Measurements from ENCODE around the gene COL6A6.
"Not testable (repeated sequence)": the region's sequence is repeated elsewhere in the genome, so short reads cannot be mapped to it uniquely, and the experiment has no call there.

The COL6A6 gene

DNA sequence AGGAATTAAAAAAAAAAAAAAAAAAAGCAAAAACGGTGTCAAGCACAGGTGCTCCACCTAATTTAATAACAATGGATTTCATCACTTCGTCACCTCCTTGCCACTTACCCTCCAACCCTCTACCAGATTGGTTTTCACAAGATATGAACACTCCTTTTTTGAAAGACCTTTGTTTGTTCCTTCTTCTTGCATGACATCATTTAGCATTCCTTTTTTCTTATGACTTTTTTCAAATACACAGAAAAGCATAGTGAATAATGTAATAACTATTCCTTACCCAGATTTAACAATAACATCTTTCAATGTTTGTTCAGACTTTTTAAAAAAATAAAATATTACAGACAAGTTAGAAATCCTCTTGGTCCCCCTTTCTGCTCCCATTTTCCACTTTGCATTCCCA, 16.3 kb downstream of the COL6A6 start:
- no peak for DNase-seq

DNA sequence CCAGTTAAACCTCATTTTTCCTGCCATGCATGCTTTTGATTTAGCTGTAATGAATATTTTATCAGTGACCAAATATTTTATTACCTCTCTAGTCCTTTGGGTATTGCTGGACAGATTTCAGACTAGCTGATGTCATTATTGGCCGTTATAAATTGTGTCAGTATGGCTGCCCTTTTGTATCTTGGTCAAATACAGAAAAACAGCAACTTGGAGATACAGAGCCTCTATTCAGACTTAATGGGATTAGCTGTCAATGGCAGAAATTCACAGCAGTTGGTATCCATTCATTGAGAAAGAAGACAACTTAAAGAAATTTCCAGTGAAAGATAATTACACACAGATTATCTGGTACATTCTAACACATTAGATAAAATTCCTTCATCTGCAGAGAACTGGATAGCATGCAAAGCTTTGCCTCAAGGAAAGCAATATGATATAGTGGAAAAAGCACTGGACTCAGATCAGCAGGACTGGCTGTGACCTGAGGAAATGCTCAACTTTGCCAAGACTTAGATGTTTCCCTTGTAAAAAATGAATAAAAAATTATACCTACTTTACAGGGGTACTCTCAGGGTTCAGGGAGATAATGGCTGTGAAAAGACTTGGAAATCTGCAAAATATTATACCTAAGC, 20.8 kb downstream of the COL6A6 start:
- no peak for DNase-seq

DNA sequence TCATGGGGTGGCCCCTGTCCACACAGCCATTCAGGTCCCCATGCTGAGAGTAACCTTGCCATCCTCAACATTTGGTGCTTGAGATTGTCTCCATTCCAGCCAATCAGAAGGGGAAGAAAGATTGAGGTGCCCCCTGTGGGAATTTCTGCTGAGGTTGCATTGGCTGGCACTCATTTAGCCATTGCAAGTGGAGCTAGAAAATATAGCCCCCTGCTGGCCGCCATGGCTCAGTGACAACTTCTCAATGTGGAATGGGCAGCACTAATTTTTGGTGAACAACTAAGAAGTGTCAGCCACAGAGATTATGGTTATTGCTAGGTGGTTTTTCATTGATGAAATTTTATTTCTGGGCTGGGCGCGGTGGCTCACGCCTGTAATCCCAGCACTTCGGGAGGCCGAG, 22.0 kb downstream of the COL6A6 start:
- DNase-seq, result no peak

DNA sequence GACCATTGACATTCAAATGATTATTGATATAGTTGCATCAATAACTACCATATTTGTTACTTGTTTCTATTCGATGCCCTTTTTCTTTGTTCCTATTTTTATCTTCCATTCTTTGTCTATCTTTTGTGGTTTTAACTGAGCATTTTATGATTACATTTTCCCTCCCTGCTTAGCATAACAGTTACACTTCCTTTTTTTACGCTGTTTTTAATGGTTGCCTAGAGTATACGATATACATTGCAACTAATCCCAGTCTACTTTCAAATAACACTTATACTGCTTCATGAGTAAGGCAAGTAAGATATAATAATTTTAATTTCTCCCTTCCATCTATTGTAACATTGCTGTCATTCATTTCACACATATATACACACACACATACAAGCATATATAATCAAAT, 26.3 kb downstream of the COL6A6 start:
- no peak for DNase-seq

DNA sequence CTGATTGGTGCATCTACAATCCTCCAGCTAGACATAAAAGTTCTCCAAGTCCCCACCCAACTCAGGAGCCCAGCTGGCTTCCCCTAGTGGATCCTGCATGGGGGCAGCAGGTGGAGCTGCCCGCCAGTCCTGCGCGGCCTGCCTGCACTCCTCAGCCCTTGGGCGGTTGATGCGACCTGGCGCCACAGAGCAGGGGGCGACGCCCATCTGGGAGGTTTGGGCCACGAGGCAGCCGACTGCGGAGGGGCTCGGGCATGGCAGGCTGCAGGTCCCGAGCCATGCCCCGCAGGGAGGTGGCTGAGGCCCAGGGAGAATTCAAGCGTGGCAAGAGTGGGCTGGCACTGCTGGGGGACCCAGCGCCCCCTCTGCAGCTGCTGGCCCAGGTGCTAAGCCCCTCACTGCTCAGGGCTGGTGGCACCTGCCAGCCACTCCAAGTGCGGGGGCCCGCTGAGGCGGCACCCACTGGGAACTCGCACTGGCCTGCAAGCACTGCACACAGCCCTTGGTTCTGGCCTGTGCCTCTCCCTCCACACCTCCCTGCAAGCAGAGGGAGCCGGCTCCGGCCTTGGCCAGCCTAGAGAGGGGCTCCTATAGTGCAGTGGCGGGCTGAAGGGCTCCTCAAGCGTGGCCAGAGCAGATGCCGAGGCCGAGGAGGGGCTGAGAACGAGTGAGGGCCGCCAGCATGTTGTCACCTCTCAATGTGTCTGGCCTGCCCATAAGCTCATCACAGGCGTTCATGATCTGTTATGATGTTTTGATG, 30.1 kb downstream of the COL6A6 start:
- DNase-seq, result no peak

DNA sequence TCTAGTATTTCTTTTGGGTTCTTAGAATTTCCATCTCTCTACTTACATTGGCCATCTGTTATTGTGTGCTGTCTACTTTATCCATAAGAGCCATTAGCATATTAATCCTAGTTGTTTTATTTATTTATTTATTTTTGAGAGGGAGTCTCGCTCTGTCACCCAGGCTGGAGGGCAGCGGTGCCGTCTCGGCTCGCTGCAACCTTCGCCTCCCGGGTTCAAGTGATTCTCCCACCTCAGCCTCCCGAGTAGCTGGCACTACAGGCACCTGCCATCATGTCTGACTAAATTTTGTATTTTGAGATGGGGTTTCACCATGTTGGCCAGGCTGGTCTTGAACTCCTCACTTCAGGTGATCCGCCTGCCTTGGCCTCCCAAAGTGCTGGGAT, 30.7 kb downstream of the COL6A6 start:
- DNase-seq, result not testable (repeated sequence)

DNA sequence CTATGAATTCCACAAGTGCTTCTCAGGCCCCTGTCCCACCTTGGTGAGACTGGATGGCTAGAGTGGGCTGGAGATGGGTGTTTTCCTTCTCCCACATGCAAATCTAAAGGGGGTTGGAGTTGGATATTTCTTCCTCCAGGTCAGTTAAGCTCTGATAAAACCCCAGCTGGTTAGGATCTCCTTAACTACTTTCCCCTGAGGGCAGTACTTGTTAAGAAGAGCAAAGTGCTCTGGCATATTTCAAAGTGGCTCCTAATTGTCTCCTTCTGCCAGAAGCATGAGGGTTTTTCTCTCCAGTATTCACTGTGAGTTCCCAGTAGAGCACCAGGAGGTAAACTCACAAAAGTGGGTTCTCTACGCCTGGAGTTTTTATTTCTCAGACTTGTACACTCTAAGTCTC, 31.4 kb downstream of the COL6A6 start:
- no peak for DNase-seq

DNA sequence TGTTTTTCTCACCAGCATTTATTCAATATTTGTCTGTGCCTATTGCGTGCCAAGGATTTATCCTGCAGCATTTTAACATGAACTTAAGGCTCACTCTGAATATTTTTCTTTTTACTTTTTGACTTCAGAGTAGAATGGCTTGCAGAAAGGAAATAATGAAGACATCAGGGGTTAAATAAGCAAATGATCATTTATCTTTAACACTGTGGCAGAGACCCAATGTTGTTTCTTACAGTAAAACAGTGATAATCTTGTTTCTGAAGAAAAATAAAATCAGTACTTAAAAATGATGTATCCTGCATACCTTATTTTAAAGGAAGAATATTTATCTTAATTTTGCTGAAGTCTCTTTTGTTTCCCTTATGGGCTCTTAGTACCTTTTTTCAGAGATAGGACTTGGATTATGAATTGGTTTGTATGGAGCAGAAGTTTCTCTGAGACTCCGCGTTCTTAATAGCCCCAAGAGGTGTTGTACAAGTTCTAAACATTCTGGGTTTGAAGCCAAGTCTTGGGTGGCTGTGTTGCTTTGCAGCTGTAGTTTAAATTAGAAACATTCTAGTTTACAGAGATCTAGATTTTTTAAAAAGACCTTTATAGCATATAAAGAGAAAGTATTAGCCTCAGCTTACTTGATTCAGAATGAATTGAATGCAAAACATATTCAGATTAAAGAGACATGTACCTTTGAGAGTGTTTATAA, 40.5 kb downstream of the COL6A6 start:
- no peak for DNase-seq

DNA sequence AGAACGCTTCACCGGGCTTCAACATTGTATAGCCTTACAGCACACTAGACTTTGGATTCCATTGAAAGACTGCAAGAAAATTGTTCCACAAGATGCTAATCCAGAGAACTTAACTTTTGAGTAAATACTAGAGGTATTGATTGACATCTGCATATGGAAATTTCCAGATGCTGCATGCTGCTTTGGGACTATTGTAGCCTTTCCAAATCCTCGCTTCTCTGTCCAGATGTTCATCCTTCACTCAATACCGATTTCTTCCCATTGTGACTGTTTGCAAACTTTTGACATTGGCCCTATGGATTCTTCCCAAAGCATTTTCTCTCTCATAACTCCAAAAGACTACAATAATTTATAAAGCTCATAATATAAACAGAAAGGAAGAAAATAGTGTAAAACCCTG, 41.4 kb downstream of the COL6A6 start:
- no peak for DNase-seq

DNA sequence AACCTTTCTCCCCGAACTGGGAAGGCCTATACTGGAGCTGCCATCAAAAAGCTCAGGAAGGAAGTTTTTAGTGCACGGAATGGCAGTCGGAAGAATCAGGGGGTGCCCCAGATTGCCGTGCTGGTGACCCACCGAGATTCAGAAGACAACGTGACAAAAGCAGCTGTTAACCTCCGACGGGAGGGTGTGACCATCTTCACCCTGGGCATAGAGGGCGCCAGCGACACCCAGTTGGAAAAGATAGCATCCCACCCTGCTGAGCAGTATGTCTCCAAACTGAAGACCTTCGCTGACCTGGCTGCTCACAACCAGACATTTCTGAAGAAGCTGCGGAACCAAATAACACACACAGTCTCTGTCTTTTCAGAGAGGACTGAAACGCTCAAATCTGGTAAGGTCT, 48.2 kb downstream of the COL6A6 start:
- no peak for DNase-seq
